ENCODE results near the gene SLC6A19. TPM values are rescaled to one million over a fixed set of nuclear protein-coding genes. Genes with fewer than 3 reads are reported as not detected.

SLC6A19 gene
- total RNA-seq, 4 donors from 2014 or later: 9.9 to 934 (median 516) TPM

DNA sequence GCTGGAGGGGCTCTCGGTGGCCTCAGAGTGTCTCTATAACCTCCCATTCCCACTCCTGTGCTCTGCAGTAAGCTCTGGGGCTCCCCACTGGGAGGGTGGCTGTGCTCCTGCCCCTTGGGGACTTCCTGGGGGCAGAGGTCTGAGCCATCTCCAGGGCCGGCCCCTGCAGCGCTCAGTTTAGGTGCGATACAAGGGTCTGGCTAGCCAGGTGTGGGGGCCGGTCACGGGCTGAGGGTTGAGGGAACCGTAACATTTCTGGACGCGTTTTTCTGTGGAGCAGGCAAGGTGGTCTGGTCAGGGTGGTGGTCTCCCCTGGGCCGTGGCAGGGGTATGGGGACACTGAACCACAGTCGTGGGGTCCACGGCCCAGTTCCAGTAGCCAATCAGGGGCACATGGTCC is 38.0 kb upstream of the SLC6A19 start:
- H3K27ac ChIP-seq: no peak overlapping the region
- H3K27me3 ChIP-seq: no peaks in the 10 kb centered on the region
- H3K9me3 ChIP-seq: no peaks in the 10 kb centered on the region
- H3K4me3 ChIP-seq: no peak overlapping the region
- peaks cover 0 to 36% (median 0%) of the 10 kb centered on the region in 4 donors for H3K4me1 ChIP-seq
- no peaks in the 10 kb centered on the region for H3K36me3 ChIP-seq
- TF ChIP-seq, protein P1, sequence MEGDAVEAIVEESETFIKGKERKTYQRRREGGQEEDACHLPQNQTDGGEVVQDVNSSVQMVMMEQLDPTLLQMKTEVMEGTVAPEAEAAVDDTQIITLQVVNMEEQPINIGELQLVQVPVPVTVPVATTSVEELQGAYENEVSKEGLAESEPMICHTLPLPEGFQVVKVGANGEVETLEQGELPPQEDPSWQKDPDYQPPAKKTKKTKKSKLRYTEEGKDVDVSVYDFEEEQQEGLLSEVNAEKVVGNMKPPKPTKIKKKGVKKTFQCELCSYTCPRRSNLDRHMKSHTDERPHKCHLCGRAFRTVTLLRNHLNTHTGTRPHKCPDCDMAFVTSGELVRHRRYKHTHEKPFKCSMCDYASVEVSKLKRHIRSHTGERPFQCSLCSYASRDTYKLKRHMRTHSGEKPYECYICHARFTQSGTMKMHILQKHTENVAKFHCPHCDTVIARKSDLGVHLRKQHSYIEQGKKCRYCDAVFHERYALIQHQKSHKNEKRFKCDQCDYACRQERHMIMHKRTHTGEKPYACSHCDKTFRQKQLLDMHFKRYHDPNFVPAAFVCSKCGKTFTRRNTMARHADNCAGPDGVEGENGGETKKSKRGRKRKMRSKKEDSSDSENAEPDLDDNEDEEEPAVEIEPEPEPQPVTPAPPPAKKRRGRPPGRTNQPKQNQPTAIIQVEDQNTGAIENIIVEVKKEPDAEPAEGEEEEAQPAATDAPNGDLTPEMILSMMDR (IDR thresholded peaks at IDR 0.05): no peak
- no peak for TF ChIP-seq POLR2A (IDR thresholded peaks at IDR 0.05)
- DNase-seq: no peak

DNA sequence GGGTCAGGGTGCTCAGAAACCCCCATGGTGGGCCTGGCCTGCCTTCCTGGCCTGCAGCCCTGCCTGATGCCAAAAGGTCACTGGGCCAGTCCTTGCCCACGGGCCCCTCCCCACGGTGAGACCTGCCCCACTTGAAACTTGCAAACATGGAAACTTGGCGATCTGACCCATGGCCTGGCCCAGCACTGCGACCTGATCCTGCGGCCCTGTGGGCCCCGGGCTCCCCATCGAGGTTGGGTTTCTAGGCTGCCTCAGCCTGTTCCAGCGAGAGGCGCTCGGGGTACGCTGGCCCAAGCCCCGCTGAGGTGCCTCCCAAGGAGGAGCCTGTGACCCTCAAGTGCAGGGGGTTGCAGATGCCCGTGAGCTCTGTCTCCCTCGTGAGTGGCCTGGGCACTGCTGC is 37.5 kb upstream of the SLC6A19 start:
- Histone ChIP-seq H3K4me3 (no peak overlapping the region), H3K4me1 (peaks cover 0 to 37% (median 0%) of the 10 kb centered on the region in 4 donors), H3K27me3 (no peaks in the 10 kb centered on the region), H3K27ac (no peak overlapping the region), H3K36me3 (no peaks in the 10 kb centered on the region), H3K9me3 (no peaks in the 10 kb centered on the region)
- TF ChIP-seq, protein P1 (IDR thresholded peaks at IDR 0.05): no peak
- no peak for TF ChIP-seq POLR2A (IDR thresholded peaks at IDR 0.05)
- DNase-seq: no peak

DNA sequence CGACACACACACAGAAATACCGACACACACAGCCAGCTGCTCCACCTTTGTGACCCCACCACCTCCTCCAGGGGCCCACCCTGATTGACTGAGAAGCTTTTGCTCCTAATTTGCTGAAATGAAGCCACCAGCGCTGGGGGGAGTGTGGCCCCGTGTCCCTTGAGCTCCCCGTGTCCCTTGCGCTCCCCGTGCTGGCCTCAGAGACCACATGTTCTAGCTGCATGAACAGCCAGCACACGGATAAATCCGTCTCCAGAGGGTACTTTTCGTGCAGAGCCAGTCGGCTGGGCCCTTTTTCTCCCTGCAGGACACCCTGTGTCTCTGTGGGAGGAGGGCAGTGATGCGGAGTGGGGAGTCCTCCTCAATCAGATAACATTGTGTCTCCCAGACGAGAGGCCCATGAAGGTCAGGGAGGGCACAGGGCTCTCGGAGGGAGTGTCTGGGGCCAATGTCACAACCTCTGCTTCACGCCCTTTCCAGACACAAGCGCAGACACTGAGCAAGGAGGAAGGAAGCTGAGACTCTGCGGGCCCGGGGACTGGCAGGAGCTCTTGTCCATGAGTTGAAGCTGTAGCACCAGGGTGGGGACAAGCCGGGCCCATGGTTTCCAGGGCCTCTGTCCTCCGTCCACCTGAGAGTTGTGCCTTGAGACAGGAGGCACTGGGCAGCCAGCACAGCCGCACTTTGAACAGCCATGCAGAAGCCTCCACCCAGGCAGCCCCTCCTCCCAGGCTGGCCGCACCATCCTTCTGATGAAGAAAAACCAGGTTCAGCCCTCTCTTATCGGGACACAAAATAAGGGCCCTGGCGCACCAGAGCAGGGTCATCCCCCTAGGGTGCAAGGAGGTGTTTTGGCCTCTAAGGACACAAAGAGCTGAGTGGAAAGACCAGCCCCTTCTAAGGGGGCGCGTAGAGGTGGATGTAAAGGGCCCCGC is 36.4 kb upstream of the SLC6A19 start:
- no peaks in the 10 kb centered on the region for H3K27me3 ChIP-seq
- H3K4me3 ChIP-seq: no peak overlapping the region
- H3K36me3 ChIP-seq: no peaks in the 10 kb centered on the region
- TF ChIP-seq POLR2A (IDR thresholded peaks at IDR 0.05): no peak
- TF ChIP-seq, protein P1 (IDR thresholded peaks at IDR 0.05): no peak
- H3K9me3 ChIP-seq: no peaks in the 10 kb centered on the region
- H3K27ac ChIP-seq: peak overlapping the region in 1 of 4 donors; percentile 30
- peaks cover 0 to 37% (median 0%) of the 10 kb centered on the region in 4 donors for H3K4me1 ChIP-seq
- peak in 1 of 3 donors; percentile 66 for DNase-seq

DNA sequence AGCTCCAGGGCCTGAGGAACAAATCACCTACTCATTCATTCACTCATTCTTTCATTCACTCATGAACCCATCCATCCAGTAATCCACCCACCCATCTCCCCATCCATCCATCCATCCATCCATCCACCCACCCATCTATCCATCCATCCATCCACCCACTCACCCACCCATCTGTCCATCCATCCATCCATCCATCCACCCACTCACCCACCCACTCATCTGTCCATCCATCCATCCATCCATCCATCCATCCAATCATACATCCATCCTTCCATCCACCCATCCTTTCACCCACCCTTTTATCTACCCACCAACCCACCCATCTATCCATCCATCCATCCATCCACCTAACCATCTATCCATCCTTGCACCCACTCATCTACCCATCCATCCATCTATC is 35.5 kb upstream of the SLC6A19 start:
- Histone ChIP-seq H3K27ac (no peak overlapping the region), H3K9me3 (no peaks in the 10 kb centered on the region), H3K4me3 (no peak overlapping the region), H3K36me3 (no peaks in the 10 kb centered on the region), H3K27me3 (no peaks in the 10 kb centered on the region), H3K4me1 (peaks cover 0 to 37% (median 0%) of the 10 kb centered on the region in 4 donors)
- TF ChIP-seq, protein P1 (IDR thresholded peaks at IDR 0.05): no peak
- no peak for TF ChIP-seq POLR2A (IDR thresholded peaks at IDR 0.05)
- DNase-seq: no peak

DNA sequence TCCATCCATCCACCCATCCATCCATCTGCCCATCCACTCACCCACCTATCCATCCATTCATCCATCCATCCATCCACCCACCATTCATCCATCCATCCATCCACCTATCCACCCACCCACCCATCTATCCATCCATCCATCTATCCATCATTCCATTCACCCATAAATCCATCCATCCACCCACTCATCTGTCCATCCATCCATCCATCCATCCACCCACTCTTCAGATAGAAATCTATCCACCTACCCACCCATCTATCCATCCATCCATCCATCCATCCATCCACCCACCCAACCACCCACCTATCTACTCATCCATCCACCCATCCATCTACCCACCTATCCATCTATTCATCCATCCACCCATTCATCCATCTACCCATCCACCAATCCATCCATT is 35.0 kb upstream of the SLC6A19 start:
- Histone ChIP-seq H3K27me3 (no peaks in the 10 kb centered on the region), H3K36me3 (no peaks in the 10 kb centered on the region), H3K4me1 (peaks cover 0 to 35% (median 0%) of the 10 kb centered on the region in 4 donors), H3K4me3 (no peak overlapping the region), H3K9me3 (no peaks in the 10 kb centered on the region), H3K27ac (no peak overlapping the region)
- TF ChIP-seq POLR2A (IDR thresholded peaks at IDR 0.05): no peak
- TF ChIP-seq, protein P1 (IDR thresholded peaks at IDR 0.05): no peak
- DNase-seq: no peak

All from Peyer's patch (tissue), 4 donors.